GM23338 (cell line): Measurements from ENCODE around the gene NECAP2.

Experiments used
- CREB1 ChIP-seq: fragments of 250-450 bp; sonication (Bioruptor Pico); IDR thresholded peaks from 2 replicates; pipeline ENCODE4 v1.5.0; 2020; ENCODE audit warnings: low read depth, mild to moderate bottlenecking, moderate library complexity
- EZH2 ChIP-seq: fragments of 200-600 bp; sonication (generic); IDR thresholded peaks from one replicate; pipeline ENCODE4 v1.8.0; 2017; ENCODE audit warnings: antibody characterized with exemption, mild to moderate bottlenecking, low read depth; ENCODE audit not compliant: unreplicated experiment
- EZH2phosphoT487 ChIP-seq: fragments of 200-600 bp; sonication (generic); IDR thresholded peaks from one replicate; pipeline ENCODE4 v1.8.1; 2018; ENCODE audit warnings: antibody characterized with exemption; ENCODE audit not compliant: unreplicated experiment
- JUNB ChIP-seq: IDR thresholded peaks from one replicate; pipeline ENCODE4 v1.6.1; 2016; ENCODE audit warnings: antibody characterized with exemption; ENCODE audit not compliant: unreplicated experiment
- NANOG ChIP-seq: IDR thresholded peaks from 2 replicates; pipeline ENCODE4 v1.6.1; 2016; ENCODE audit warnings: antibody characterized with exemption, borderline replicate concordance
- POLR2AphosphoS5 ChIP-seq: IDR thresholded peaks from 2 replicates; pipeline ENCODE4 v1.6.1; 2016; ENCODE audit warnings: antibody characterized with exemption, low read depth
- TF ChIP-seq, protein P1 (sequence below): IDR thresholded peaks from 2 replicates; pipeline ENCODE4 v1.6.1; 2016; ENCODE audit warnings: antibody characterized with exemption
- TF ChIP-seq, protein P2 (sequence below), 2 experiments: fragments of 200-600 bp in 1 of 2; sonication (generic) in 1 of 2; conservative IDR thresholded peaks; 2 replicates each; pipeline versions ENCODE4 v1.5.1 to v1.6.1; 2016 to 2017; ENCODE audit warnings: antibody characterized with exemption in 2 of 2, low read depth in 2 of 2, mild to moderate bottlenecking in 2 of 2, moderate library complexity in 1 of 2

DNA sequence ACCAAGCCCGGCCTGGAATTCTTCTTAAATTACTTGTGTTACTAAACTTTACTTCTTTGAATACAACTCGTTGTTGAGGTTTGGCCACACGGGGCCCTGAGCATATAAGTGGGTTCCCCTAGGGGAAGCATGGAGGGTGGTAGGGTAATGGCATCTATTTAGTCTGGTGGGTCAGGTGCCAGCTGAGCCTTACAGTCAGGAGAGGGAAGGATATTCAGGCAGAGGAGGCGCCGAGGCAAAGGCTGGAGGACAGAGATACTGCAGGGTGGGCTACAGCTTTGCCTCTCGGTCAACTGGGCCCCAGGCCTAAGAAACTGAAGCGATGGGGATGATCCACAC, 424 bp upstream of the NECAP2 start:
- TF ChIP-seq POLR2AphosphoS5 (no peak), JUNB (no peak), EZH2phosphoT487 (no peak), NANOG (no peak), CREB1 (CRISPR knock-in tag) (no peak), EZH2 (no peak)
- TF ChIP-seq, protein P1, sequence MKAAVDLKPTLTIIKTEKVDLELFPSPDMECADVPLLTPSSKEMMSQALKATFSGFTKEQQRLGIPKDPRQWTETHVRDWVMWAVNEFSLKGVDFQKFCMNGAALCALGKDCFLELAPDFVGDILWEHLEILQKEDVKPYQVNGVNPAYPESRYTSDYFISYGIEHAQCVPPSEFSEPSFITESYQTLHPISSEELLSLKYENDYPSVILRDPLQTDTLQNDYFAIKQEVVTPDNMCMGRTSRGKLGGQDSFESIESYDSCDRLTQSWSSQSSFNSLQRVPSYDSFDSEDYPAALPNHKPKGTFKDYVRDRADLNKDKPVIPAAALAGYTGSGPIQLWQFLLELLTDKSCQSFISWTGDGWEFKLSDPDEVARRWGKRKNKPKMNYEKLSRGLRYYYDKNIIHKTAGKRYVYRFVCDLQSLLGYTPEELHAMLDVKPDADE: no peak
- TF ChIP-seq, protein P2, sequence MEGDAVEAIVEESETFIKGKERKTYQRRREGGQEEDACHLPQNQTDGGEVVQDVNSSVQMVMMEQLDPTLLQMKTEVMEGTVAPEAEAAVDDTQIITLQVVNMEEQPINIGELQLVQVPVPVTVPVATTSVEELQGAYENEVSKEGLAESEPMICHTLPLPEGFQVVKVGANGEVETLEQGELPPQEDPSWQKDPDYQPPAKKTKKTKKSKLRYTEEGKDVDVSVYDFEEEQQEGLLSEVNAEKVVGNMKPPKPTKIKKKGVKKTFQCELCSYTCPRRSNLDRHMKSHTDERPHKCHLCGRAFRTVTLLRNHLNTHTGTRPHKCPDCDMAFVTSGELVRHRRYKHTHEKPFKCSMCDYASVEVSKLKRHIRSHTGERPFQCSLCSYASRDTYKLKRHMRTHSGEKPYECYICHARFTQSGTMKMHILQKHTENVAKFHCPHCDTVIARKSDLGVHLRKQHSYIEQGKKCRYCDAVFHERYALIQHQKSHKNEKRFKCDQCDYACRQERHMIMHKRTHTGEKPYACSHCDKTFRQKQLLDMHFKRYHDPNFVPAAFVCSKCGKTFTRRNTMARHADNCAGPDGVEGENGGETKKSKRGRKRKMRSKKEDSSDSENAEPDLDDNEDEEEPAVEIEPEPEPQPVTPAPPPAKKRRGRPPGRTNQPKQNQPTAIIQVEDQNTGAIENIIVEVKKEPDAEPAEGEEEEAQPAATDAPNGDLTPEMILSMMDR (conservative IDR thresholded peaks at IDR 0.05; ENCODE audit: low read depth in 2 of 2): no peak
